Fibroblast of the aortic adventitia (primary cell): ENCODE data around the gene WDR70. TPM values are rescaled to one million over a fixed set of nuclear protein-coding genes. Genes with fewer than 3 reads are reported as not detected.
A peak's percentile ranks its signal among the peaks of the same experiment; 100 is the strongest.

ENCODE experiments used
- DNase-seq: peaks from one replicate; pipeline ENCODE4 v3.0.0-alpha.2; 2010; ENCODE audit warnings: low read depth
- H3K4me3 ChIP-seq: 2 replicates; pipeline ENCODE4 v1.5.1; 2011; ENCODE audit warnings: low read depth, mild to moderate bottlenecking, control low read depth, low read length, moderate library complexity
- CTCF ChIP-seq: IDR thresholded peaks from 2 replicates; pipeline ENCODE4 v1.5.1; 2011; ENCODE audit warnings: mild to moderate bottlenecking, low read length, control low read depth, inconsistent platforms; ENCODE audit not compliant: insufficient read depth
- total RNA-seq: library from RNA; depleted of rRNA; stranded (reverse); fragments of >200 nt; gene quantifications from 2 replicates; pipeline ENCODE4 v1.2.3, GENCODE V29; 2012; ENCODE audit warnings: low replicate concordance

Gene WDR70
- total RNA-seq, 1 donor: 24.6 TPM

DNA sequence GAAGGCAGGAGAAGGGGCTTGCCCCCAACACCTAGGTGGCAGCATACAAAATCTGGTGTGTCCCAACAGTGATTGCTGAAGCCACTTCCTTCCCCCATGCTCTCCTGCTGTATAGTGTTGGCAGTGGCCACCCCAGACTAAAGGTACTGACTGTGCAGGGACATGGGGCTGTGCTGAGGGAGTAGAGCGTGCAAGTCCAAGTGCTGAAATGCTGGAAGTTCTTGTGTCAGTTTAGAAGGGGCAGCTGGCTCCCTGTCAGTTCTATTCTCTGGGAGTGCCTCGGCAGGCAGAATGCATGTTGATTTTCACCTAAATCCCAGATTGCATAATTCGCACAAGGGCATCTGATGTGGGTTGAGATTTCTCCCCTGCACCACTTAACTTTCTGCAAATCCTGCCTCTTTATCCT is 392.1 kb downstream of the WDR70 start:
- no peak for TF ChIP-seq CTCF
- DNase-seq: no peak
- no peak overlapping the region for H3K4me3 ChIP-seq

- H3K4me3 ChIP-seq: no peak overlapping the region
- TF ChIP-seq CTCF: no peak
- peak; percentile 95 for DNase-seq
Observed at GRCh38 chr5:37771731-37772130, 392.6 kb downstream of the WDR70 start.

DNA sequence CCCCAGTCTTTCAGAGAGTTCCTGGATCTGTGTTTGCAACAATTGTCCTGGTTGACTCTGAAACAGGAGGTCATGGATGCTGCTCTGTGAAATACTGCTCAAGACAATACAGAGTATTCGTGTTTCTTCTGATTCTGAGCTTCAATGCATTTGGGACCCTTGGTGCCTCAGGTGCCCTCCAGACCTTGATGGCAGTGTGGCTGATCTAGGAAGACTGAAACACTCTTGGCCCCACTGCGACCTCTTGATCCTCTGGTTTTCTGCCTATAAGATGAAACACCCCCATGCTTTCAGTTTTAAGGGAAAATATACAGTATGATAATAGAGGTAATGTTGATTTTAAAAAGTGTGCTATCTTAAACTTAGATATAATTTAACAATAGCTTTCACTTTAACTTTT is 393.1 kb downstream of the WDR70 start:
- DNase-seq: no peak
- H3K4me3 ChIP-seq: no peak overlapping the region
- no peak for TF ChIP-seq CTCF

DNA sequence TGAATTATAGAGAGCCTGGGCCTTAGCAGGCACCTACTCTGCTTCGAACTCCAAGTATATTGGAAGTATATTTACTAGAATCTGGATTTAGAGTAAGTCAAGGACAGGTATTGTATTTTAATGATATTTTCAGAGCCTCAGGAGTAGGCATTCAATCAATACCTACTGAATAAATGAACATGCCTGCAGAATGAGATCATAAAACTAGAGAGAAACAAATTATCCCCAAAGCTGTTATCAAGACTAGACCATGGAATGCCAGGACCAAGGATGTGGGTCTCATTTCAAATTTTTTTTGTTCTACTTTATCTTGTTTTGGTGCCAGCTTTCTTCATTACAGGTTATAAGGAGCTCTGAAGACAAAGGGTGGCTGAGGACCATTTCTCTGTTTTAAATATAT is 394.7 kb downstream of the WDR70 start:
- no peak for TF ChIP-seq CTCF
- no peak overlapping the region for H3K4me3 ChIP-seq
- DNase-seq: no peak

GRCh38 chr5:37774912-37775483 is 395.9 kb downstream of the WDR70 start:
- DNase-seq: peak; percentile 23
- no peak overlapping the region for H3K4me3 ChIP-seq
- TF ChIP-seq CTCF: peak; percentile 74

DNA sequence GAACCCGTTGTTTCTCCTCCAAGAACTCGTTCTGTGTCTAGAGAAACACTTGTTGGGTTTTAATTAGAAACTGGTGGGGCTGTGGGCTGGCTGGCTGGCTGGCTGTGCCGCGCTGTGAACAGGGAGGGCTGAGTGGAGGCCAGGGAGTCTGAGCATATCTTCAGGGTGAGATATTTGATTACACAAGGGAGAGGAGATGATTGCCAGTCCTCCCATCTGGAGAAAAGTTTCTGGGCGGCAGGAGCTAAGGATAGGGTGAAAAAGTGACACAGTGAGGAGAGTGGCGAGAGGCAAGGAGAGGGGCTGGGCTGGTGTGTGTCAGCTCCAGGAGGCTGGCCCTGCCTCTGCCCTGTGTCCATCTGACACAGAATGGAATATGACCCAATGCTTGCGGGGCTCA is 397.7 kb downstream of the WDR70 start:
- H3K4me3 ChIP-seq: no peak overlapping the region
- peak; percentile 78 for DNase-seq
- no peak for TF ChIP-seq CTCF
